BJ (cell line): ENCODE data around the gene UBASH3B. TPM values are rescaled to one million over a fixed set of nuclear protein-coding genes. Genes with fewer than 3 reads are reported as not detected.

Experiments
- CTCF ChIA-PET: fragments of 350-600 bp; formaldehyde crosslinking; extraction: SDS; loops from one replicate; lab custom pipeline; 2021; ENCODE audit warnings: antibody characterized with exemption, inconsistent platforms; lab: Yijun Ruan, JAX
- POLR2A ChIA-PET: fragments of 300-600 bp; sonication (Branson Sonifier 250); formaldehyde crosslinking; extraction: SDS; loops from one replicate; lab custom pipeline; 2021; ENCODE audit warnings: antibody characterized with exemption; lab: Charles Lee
- DNase-seq: peaks from one replicate; pipeline ENCODE4 v3.0.0-alpha.2; 2011; ENCODE audit warnings: low read depth
- H3K27me3 ChIP-seq: 2 replicates; pipeline ENCODE4 v1.6.0; 2011; ENCODE audit warnings: low read length; ENCODE audit not compliant: control insufficient read depth, insufficient read depth
- H3K36me3 ChIP-seq: 2 replicates; pipeline ENCODE4 v1.5.1; 2011; ENCODE audit warnings: low read length; ENCODE audit not compliant: control insufficient read depth, insufficient read depth
- H3K4me3 ChIP-seq: 2 replicates; pipeline ENCODE4 v1.5.1; 2011; ENCODE audit warnings: low read depth, mild to moderate bottlenecking, control low read depth, low read length
- polyA plus RNA-seq: library from polyadenylated mRNA; depleted of rRNA; stranded (reverse); fragments of >200 nt; gene quantifications from 2 replicates; pipeline ENCODE4 v1.2.3, GENCODE V29; 2011
- TF ChIP-seq, protein P1 (sequence below): IDR thresholded peaks from 2 replicates; pipeline ENCODE4 v1.5.1; 2011; ENCODE audit warnings: low read depth, mild to moderate bottlenecking, control low read depth, inconsistent platforms, low read length, moderate library complexity; ENCODE audit not compliant: insufficient read depth

UBASH3B gene
- polyA plus RNA-seq, 1 experiment = 28.4 TPM

DNA sequence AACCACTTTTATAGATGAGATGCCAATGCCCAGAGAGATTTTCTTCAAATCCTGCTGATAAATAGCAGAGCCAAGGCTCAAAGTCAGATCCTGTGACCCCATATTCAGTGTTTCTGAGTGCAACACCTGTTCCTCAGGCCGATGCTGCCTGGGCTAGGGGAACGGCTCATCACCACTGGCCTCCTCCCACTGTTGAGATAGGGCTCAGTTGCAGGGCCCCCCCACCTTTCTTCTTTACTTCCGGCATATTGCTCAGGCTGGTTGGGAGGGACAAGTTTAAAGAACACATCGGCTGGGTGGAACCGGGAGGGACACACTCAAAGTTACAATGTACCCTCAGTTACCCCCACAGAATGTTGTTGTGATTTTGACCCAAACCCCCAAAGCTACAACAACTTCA lies 94.5 kb downstream of the UBASH3B start:
- H3K4me3 ChIP-seq = no peak overlapping the region
- CTCF ChIA-PET = interaction anchor here (0.6 to 1.9 kb wide), 2 partner anchors 22 to 117 kb away, joined by 3 to 6 read pairs; no protein-coding TSS in a partner anchor
- POLR2A ChIA-PET = no interaction called here
- TF ChIP-seq, protein P1, sequence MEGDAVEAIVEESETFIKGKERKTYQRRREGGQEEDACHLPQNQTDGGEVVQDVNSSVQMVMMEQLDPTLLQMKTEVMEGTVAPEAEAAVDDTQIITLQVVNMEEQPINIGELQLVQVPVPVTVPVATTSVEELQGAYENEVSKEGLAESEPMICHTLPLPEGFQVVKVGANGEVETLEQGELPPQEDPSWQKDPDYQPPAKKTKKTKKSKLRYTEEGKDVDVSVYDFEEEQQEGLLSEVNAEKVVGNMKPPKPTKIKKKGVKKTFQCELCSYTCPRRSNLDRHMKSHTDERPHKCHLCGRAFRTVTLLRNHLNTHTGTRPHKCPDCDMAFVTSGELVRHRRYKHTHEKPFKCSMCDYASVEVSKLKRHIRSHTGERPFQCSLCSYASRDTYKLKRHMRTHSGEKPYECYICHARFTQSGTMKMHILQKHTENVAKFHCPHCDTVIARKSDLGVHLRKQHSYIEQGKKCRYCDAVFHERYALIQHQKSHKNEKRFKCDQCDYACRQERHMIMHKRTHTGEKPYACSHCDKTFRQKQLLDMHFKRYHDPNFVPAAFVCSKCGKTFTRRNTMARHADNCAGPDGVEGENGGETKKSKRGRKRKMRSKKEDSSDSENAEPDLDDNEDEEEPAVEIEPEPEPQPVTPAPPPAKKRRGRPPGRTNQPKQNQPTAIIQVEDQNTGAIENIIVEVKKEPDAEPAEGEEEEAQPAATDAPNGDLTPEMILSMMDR = no peak
- no peaks in the 10 kb centered on the region for H3K27me3 ChIP-seq
- H3K36me3 ChIP-seq = no peaks in the 10 kb centered on the region
- no peak for DNase-seq

DNA sequence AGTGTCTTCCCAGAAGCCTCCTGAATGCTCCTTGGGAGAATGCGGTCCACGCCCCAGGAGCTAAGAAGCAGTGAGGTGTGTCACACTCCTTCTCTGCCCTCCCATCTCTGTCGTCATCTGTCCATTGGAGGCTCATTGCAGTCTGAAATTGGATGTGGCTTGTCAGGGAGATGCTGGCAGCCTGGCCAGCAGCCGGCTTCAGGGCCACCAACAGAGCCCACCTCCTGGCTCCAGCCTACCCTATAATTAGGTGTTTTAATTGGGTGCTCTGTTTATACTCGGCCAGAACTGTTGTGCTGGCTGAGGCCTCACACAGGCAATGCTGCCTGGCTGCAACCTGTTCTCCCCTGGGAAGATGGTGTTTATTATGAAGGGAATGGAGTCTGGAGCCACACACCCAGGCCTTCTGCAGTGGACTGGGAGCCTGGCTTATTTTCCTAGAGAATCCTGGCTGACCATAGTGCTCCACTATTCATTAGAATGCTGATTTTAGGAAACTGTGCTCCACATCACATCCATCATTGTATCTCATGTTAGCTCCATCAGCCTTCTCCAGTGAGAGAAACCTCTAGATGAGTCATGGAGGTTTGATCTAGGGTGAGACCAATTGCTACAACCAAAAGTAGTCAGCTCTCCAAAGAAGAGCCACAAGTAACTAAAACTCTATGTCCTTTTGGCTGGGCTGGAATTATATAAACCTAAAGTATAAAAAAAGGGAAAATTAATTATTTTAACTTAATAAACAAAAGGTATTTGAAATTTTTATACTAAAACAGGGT lies 96.0 kb downstream of the UBASH3B start:
- no peak overlapping the region for H3K4me3 ChIP-seq
- TF ChIP-seq, protein P1 = no peak
- no peaks in the 10 kb centered on the region for H3K27me3 ChIP-seq
- H3K36me3 ChIP-seq = no peaks in the 10 kb centered on the region
- ChIA-PET POLR2A (interaction anchor here (1.0 kb wide), 1 partner anchor 19 kb away, joined by 5 read pairs; no protein-coding TSS in a partner anchor), CTCF (interaction anchor here (1.0 to 2.5 kb wide), 4 partner anchors 31 to 122 kb away, joined by 3 to 8 read pairs (median 3); no protein-coding TSS in a partner anchor)
- DNase-seq = no peak

DNA sequence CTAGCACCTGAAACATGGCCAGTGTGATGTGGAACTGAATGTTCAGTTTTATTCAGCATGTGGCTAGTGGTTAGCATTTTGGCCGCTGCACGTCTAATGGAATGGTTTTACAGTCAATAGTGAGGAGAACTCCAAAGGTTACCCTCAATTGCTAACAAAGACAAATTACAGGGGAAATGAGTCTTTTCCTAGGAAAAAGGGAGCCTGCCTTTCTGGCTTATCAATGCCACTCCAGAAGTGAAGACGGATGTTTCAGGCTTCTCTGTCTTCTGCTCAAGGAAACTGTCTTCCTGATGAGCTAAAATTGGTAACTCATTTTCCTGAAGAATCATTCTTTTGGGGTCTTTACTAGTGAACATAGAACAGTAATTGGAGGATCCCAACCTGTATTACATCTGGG lies 98.5 kb downstream of the UBASH3B start:
- ChIA-PET CTCF (interaction anchor here (1.3 to 1.9 kb wide), 4 partner anchors 9 to 99 kb away, joined by 3 to 6 read pairs (median 5); partner anchors contain the start of gene UBASH3B), POLR2A (no interaction called here)
- H3K36me3 ChIP-seq = no peaks in the 10 kb centered on the region
- DNase-seq = no peak
- H3K4me3 ChIP-seq = no peak overlapping the region
- no peaks in the 10 kb centered on the region for H3K27me3 ChIP-seq
- TF ChIP-seq, protein P1 = no peak

DNA sequence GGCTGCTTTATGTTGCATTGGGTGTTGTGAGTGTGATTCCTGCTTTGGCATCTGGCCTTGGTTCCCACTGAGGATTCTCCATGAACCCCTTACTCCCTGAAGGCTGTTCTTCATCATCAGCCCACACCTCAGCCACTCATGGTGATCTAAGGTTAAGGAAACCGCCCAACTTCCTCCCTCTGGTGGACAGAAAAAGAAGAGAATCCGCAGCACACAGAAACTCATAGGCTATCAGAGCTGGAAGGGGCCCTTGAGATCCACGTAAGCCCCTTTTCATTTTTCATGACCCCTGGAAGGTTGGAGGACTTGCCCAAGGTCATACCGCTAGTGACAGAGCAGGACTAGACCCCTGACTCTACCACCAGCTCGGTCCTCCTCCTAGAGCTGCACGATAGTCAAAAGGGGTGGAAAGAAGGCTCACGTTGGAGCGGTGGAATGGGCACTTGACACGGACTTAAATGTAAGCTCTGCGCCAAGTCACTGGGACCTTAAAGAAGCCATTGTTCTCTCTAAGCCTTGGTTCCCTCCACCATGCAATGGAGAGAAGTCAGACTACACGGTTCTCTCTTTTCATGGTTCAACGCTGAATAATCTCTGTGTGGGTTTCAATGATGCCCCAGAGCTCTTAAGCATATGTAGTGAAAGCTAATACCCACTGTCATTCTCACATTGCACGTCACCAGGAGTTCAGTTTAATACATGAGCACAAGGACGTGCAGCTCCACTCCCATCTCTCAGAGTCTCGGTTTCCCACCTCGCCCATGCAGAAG lies 99.2 kb downstream of the UBASH3B start:
- TF ChIP-seq, protein P1 = peak; percentile 45
- Histone ChIP-seq H3K36me3 (no peaks in the 10 kb centered on the region), H3K27me3 (no peaks in the 10 kb centered on the region), H3K4me3 (no peak overlapping the region)
- ChIA-PET CTCF (interaction anchor here (0.5 to 2.2 kb wide), 11 partner anchors 8 to 126 kb away, joined by 3 to 12 read pairs (median 5); partner anchors contain the start of gene UBASH3B), POLR2A (no interaction called here)
- no peak for DNase-seq

DNA sequence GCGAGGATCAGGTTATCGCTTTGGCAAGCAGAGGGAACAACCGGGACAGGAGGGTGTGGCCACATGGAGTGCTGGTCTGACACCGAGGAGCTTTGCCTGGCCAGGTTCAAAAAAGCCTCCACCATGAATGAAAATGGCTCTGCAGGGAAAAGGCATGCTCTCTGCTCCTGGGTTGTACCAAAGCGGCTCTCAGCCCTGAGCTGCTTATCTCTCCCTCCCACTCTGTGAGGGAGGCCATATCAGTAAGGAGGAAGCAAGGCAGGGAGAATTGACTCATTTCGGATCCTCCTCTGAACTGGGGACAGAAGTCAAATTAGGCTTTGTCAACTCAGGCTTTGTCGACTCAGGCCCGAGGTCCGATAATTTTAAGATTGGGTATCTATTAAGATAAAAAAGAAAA lies 99.9 kb downstream of the UBASH3B start:
- no peaks in the 10 kb centered on the region for H3K36me3 ChIP-seq
- H3K4me3 ChIP-seq = no peak overlapping the region
- ChIA-PET POLR2A (no interaction called here), CTCF (interaction anchor here (0.5 to 2.2 kb wide), 12 partner anchors 10 to 804 kb away, joined by 3 to 12 read pairs (median 4); partner anchors contain the start of gene UBASH3B)
- DNase-seq = no peak
- no peaks in the 10 kb centered on the region for H3K27me3 ChIP-seq
- TF ChIP-seq, protein P1 = no peak
